ENCODE data around the gene SHANK3. TPM values are rescaled to one million over a fixed set of nuclear protein-coding genes. Genes with fewer than 3 reads are reported as not detected.

SHANK3 gene
- total RNA-seq, 2 experiments from 2014 or later: 0.05 TPM; not detected in 1

GRCh38 chr22:50702261-50702671 is 29.6 kb downstream of the SHANK3 start:
- Mint-ChIP-seq H3K4me3 (no peak overlapping the region), H3K9me3 (ENCODE audit: low read depth) (no peaks in the 10 kb centered on the region), H3K36me3 (no peaks in the 10 kb centered on the region), H3K4me1 (peaks cover 15% of the 10 kb centered on the region), H3K27me3 (no peaks in the 10 kb centered on the region), H3K27ac (no peak overlapping the region)
- ATAC-seq (peak; percentile 66), DNase-seq (peak; percentile 48)
- CTCF ChIA-PET: interaction anchor here (0.7 to 1.1 kb wide), 2 partner anchors 8 to 426 kb away, joined by 3 to 4 read pairs; no protein-coding TSS in a partner anchor

- no peaks in the 10 kb centered on the region for H3K9me3 Mint-ChIP-seq (ENCODE audit: low read depth)
- ATAC-seq: no peak
- H3K4me1 Mint-ChIP-seq: peaks cover 15% of the 10 kb centered on the region
- H3K27ac Mint-ChIP-seq: no peak overlapping the region
- peaks cover 5% of the 10 kb centered on the region for H3K27me3 Mint-ChIP-seq
- H3K4me3 Mint-ChIP-seq: no peak overlapping the region
- H3K36me3 Mint-ChIP-seq: no peaks in the 10 kb centered on the region
- CTCF ChIA-PET: interaction anchor here (0.9 to 1.1 kb wide), 2 partner anchors 11 to 427 kb away, joined by 3 read pairs; no protein-coding TSS in a partner anchor
- no peak for DNase-seq
These were observed 30.4 kb downstream of the SHANK3 start for GRCh38 chr22:50702821-50703725.

- Mint-ChIP-seq H3K4me3 (no peak overlapping the region), H3K36me3 (no peaks in the 10 kb centered on the region), H3K27ac (peak overlapping the region; percentile 10), H3K4me1 (peaks cover 15% of the 10 kb centered on the region), H3K27me3 (peaks cover 7% of the 10 kb centered on the region), H3K9me3 (ENCODE audit: low read depth) (no peaks in the 10 kb centered on the region)
- ATAC-seq: no peak
- DNase-seq: no peak
- CTCF ChIA-PET: interaction anchor here (0.9 kb wide), 1 partner anchor 12 kb away, joined by 3 read pairs; no protein-coding TSS in a partner anchor
These were observed 31.3 kb downstream of the SHANK3 start for GRCh38 chr22:50703726-50704509.

GRCh38 chr22:50704510-50705218 is 32.0 kb downstream of the SHANK3 start:
- H3K4me1 Mint-ChIP-seq: peaks cover 15% of the 10 kb centered on the region
- ATAC-seq: no peak
- peaks cover 7% of the 10 kb centered on the region for H3K27me3 Mint-ChIP-seq
- CTCF ChIA-PET: no interaction called here
- no peak overlapping the region for H3K27ac Mint-ChIP-seq
- no peaks in the 10 kb centered on the region for H3K36me3 Mint-ChIP-seq
- no peak for DNase-seq
- no peaks in the 10 kb centered on the region for H3K9me3 Mint-ChIP-seq (ENCODE audit: low read depth)
- H3K4me3 Mint-ChIP-seq: no peak overlapping the region

GRCh38 chr22:50705219-50705691 is 32.6 kb downstream of the SHANK3 start:
- Mint-ChIP-seq H3K4me3 (no peak overlapping the region), H3K36me3 (no peaks in the 10 kb centered on the region), H3K4me1 (peaks cover 15% of the 10 kb centered on the region), H3K9me3 (ENCODE audit: low read depth) (no peaks in the 10 kb centered on the region), H3K27me3 (peaks cover 7% of the 10 kb centered on the region), H3K27ac (no peak overlapping the region)
- CTCF ChIA-PET: no interaction called here
- no peak for ATAC-seq
- DNase-seq: no peak

- Mint-ChIP-seq H3K27me3 (peaks cover 7% of the 10 kb centered on the region), H3K9me3 (ENCODE audit: low read depth) (no peaks in the 10 kb centered on the region), H3K4me1 (peaks cover 15% of the 10 kb centered on the region), H3K27ac (no peak overlapping the region), H3K4me3 (no peak overlapping the region), H3K36me3 (no peaks in the 10 kb centered on the region)
- DNase-seq (no peak), ATAC-seq (no peak)
- CTCF ChIA-PET: no interaction called here
These were observed 33.3 kb downstream of the SHANK3 start for GRCh38 chr22:50705851-50706351.

GRCh38 chr22:50706481-50707125 is 34.0 kb downstream of the SHANK3 start:
- Mint-ChIP-seq H3K27me3 (peaks cover 7% of the 10 kb centered on the region), H3K27ac (no peak overlapping the region), H3K4me1 (peaks cover 15% of the 10 kb centered on the region), H3K4me3 (no peak overlapping the region), H3K9me3 (ENCODE audit: low read depth) (no peaks in the 10 kb centered on the region), H3K36me3 (no peaks in the 10 kb centered on the region)
- CTCF ChIA-PET: no interaction called here
- no peak for DNase-seq
- no peak for ATAC-seq

GRCh38 chr22:50708474-50708873 is 35.9 kb downstream of the SHANK3 start:
- ATAC-seq (no peak), DNase-seq (no peak)

GRCh38 chr22:50708996-50709395 is 36.4 kb downstream of the SHANK3 start:
- CTCF ChIA-PET: no interaction called here
- Mint-ChIP-seq H3K27ac (no peak overlapping the region), H3K9me3 (ENCODE audit: low read depth) (no peaks in the 10 kb centered on the region), H3K4me1 (no peaks in the 10 kb centered on the region), H3K4me3 (no peak overlapping the region), H3K27me3 (peaks cover 7% of the 10 kb centered on the region), H3K36me3 (no peaks in the 10 kb centered on the region)
- ATAC-seq (no peak), DNase-seq (no peak)

More at GRCh38 chr22:50708474-50708873, 35.9 kb downstream of the SHANK3 start:
- H3K27ac Mint-ChIP-seq: no peak overlapping the region
- no peak overlapping the region for H3K4me3 Mint-ChIP-seq
- H3K36me3 Mint-ChIP-seq: no peaks in the 10 kb centered on the region
- CTCF ChIA-PET: no interaction called here
- H3K9me3 Mint-ChIP-seq (ENCODE audit: low read depth): no peaks in the 10 kb centered on the region
- no peaks in the 10 kb centered on the region for H3K4me1 Mint-ChIP-seq
- H3K27me3 Mint-ChIP-seq: peaks cover 7% of the 10 kb centered on the region

GRCh38 chr22:50710221-50710620 is 37.6 kb downstream of the SHANK3 start:
- CTCF ChIA-PET: no interaction called here
- Mint-ChIP-seq H3K9me3 (ENCODE audit: low read depth) (no peaks in the 10 kb centered on the region), H3K27me3 (peaks cover 7% of the 10 kb centered on the region), H3K4me1 (no peaks in the 10 kb centered on the region), H3K4me3 (no peak overlapping the region), H3K36me3 (no peaks in the 10 kb centered on the region), H3K27ac (no peak overlapping the region)
- no peak for ATAC-seq
- DNase-seq: no peak

GRCh38 chr22:50710886-50711285 is 38.3 kb downstream of the SHANK3 start:
- no peak overlapping the region for H3K27ac Mint-ChIP-seq
- peaks cover 7% of the 10 kb centered on the region for H3K27me3 Mint-ChIP-seq
- no peak overlapping the region for H3K4me3 Mint-ChIP-seq
- H3K36me3 Mint-ChIP-seq: no peaks in the 10 kb centered on the region
- ATAC-seq (no peak), DNase-seq (no peak)
- H3K9me3 Mint-ChIP-seq (ENCODE audit: low read depth): no peaks in the 10 kb centered on the region
- CTCF ChIA-PET: no interaction called here
- no peaks in the 10 kb centered on the region for H3K4me1 Mint-ChIP-seq

- Mint-ChIP-seq H3K36me3 (no peaks in the 10 kb centered on the region), H3K4me1 (no peaks in the 10 kb centered on the region), H3K9me3 (ENCODE audit: low read depth) (no peaks in the 10 kb centered on the region), H3K27ac (no peak overlapping the region), H3K27me3 (peaks cover 10% of the 10 kb centered on the region), H3K4me3 (no peak overlapping the region)
- ATAC-seq (no peak), DNase-seq (no peak)
- CTCF ChIA-PET: no interaction called here
These were observed 39.1 kb downstream of the SHANK3 start for GRCh38 chr22:50711446-50712340.

All from activated CD8-positive, alpha-beta memory T cell treated with anti-CD3 and anti-CD28 coated beads, Interleukin-2, amount 10 ng/mL, durations not matched to agents 7 days and 5 days (primary cell).